Immature natural killer cell (primary cell): Measurements from ENCODE around the gene SSTR5. TPM values are rescaled to one million over a fixed set of nuclear protein-coding genes. Genes with fewer than 3 reads are reported as not detected.

Experiments used
- DNase-seq, 3 donors: peaks; one replicate each; pipeline ENCODE4 v3.0.0; 2022; ENCODE audit warnings: mixed read lengths in 1 of 3
- H3K27ac Mint-ChIP-seq, 6 donors: one replicate each; pipeline ENCODE4 v1.8.0; 2020; ENCODE audit warnings: mixed read lengths in 6 of 6, mild to moderate bottlenecking in 5 of 6, inconsistent platforms in 4 of 6, moderate library complexity in 3 of 6
- H3K27me3 Mint-ChIP-seq, 3 donors: one replicate each; pipeline ENCODE4 v1.8.0; 2020 to 2021; ENCODE audit warnings: low read depth in 3 of 3, mild to moderate bottlenecking in 3 of 3, mixed read lengths in 3 of 3, moderate library complexity in 3 of 3, inconsistent platforms in 1 of 3
- H3K36me3 Mint-ChIP-seq, 3 donors: one replicate each; pipeline ENCODE4 v1.8.0; 2020; ENCODE audit warnings: mixed read lengths in 3 of 3, inconsistent platforms in 2 of 3, mild to moderate bottlenecking in 2 of 3
- H3K4me1 Mint-ChIP-seq, 2 donors: one replicate each; pipeline ENCODE4 v1.8.0; 2020; ENCODE audit warnings: inconsistent platforms in 2 of 2, mild to moderate bottlenecking in 2 of 2, mixed read lengths in 2 of 2, moderate library complexity in 1 of 2
- H3K4me3 Mint-ChIP-seq, 5 donors: one replicate each; pipeline ENCODE4 v1.8.0; 2020; ENCODE audit warnings: mild to moderate bottlenecking in 5 of 5, mixed read lengths in 5 of 5, inconsistent platforms in 3 of 5, moderate library complexity in 3 of 5
- H3K9me3 Mint-ChIP-seq, 6 donors: one replicate each; pipeline ENCODE4 v1.8.0; 2020; ENCODE audit warnings: mild to moderate bottlenecking in 6 of 6, mixed read lengths in 6 of 6, inconsistent platforms in 4 of 6, moderate library complexity in 3 of 6
- polyA plus RNA-seq, 3 donors: library from polyadenylated mRNA; unstranded; fragments of 300-500 nt; fragmentation: Illumina TruSeq; gene quantifications; one replicate each; pipeline ENCODE4 v1.2.3, GENCODE V29; 2021

The SSTR5 gene
- polyA plus RNA-seq, 3 donors from 2014 or later = not detected

- DNase-seq = no peak
- Mint-ChIP-seq H3K4me1 (no peaks in the 10 kb centered on the region), H3K36me3 (no peaks in the 10 kb centered on the region), H3K9me3 (no peaks in the 10 kb centered on the region), H3K4me3 (no peak overlapping the region), H3K27ac (no peak overlapping the region), H3K27me3 (no peaks in the 10 kb centered on the region)
These were observed 38.1 kb upstream of the SSTR5 start for GRCh38 chr16:1034230-1035065.

DNA sequence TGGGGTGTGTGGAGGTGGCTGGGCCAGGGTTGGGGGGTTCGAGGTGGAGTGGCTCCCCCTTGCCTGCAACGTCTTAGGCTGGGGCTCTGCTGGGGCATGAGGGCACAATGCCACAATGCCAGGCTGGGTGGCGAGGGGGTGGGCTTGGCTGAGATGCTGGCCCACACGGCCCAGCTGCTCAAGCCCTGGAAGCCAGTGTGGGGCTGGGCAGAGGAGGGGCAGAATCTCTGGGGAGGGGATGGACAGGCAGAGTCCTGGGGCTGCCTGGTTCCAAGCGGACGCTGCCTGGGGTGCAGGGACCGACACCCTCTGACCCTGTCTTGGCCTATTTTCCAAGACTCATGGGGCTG, 37.5 kb upstream of the SSTR5 start:
- no peak overlapping the region for H3K4me3 Mint-ChIP-seq
- H3K9me3 Mint-ChIP-seq = no peaks in the 10 kb centered on the region
- H3K4me1 Mint-ChIP-seq = no peaks in the 10 kb centered on the region
- H3K27me3 Mint-ChIP-seq = no peaks in the 10 kb centered on the region
- no peaks in the 10 kb centered on the region for H3K36me3 Mint-ChIP-seq
- no peak overlapping the region for H3K27ac Mint-ChIP-seq
- no peak for DNase-seq

DNA sequence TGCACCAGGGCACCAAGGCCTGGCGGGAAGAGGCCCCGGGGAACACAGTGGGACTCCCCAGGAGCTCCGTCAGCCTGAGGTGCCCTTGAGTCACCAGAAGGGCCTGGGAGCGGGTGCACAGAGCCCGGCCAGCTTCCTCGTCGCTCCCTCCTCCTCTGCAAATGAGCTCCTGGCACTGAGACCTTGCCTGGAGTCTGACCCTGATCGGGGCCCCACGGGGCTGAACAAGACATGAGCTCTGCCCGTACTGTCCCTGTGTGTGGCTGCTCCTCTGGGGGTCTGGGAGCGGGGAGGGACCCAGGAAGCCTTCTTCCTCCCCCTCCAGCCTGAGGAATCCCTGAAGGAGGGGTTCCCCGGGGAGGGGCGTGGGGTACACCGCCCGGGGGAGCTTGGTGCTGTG, 36.4 kb upstream of the SSTR5 start:
- Mint-ChIP-seq H3K4me1 (no peaks in the 10 kb centered on the region), H3K27ac (no peak overlapping the region), H3K4me3 (no peak overlapping the region), H3K36me3 (no peaks in the 10 kb centered on the region), H3K27me3 (no peaks in the 10 kb centered on the region), H3K9me3 (no peaks in the 10 kb centered on the region)
- no peak for DNase-seq

DNA sequence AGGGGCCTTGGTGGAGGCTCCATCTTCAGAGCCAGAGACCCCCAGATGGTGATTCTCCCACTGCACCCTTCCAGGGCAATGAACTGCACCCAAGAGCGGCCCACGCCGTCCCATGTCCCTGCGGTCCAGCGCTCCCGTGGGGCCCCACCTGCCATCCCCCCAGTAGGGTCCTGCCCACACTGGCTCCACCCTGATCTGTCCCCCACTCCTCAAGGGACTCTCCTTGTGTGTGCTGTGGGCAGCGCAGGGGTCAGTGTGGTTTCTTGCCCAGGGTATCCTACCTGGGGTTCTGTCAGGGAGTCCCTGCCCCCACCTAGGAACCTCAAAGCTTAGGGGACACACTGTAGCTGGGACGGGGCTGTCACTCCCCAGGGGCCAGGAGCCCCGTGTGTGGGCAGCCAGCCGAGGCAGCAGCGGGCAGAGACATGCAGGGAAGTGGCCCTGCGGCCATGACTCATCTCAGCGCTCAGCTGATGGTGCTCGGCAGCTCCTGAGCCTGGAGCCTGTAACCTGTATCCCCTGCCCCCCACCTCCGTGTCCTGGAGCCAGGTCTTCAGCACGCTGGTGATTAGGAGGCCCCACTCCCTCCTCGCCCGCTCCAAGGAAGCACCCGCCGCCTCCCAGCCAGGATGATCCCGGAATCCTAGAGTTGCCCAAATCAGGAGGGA, 35.7 kb upstream of the SSTR5 start:
- H3K9me3 Mint-ChIP-seq = no peaks in the 10 kb centered on the region
- H3K27me3 Mint-ChIP-seq = peaks cover 0 to 2% (median 0%) of the 10 kb centered on the region in 3 donors
- H3K4me3 Mint-ChIP-seq = no peak overlapping the region
- H3K27ac Mint-ChIP-seq = no peak overlapping the region
- no peak for DNase-seq
- H3K36me3 Mint-ChIP-seq = no peaks in the 10 kb centered on the region
- no peaks in the 10 kb centered on the region for H3K4me1 Mint-ChIP-seq

- Mint-ChIP-seq H3K27ac (no peak overlapping the region), H3K36me3 (no peaks in the 10 kb centered on the region), H3K4me1 (no peaks in the 10 kb centered on the region), H3K9me3 (no peaks in the 10 kb centered on the region), H3K4me3 (no peak overlapping the region), H3K27me3 (peaks cover 0 to 2% (median 0%) of the 10 kb centered on the region in 3 donors)
- no peak for DNase-seq
These were observed 34.9 kb upstream of the SSTR5 start for GRCh38 chr16:1037394-1038257.

GRCh38 chr16:1038932-1039331, 33.6 kb upstream of the SSTR5 start:
- no peak for DNase-seq
- no peak overlapping the region for H3K4me3 Mint-ChIP-seq

DNA sequence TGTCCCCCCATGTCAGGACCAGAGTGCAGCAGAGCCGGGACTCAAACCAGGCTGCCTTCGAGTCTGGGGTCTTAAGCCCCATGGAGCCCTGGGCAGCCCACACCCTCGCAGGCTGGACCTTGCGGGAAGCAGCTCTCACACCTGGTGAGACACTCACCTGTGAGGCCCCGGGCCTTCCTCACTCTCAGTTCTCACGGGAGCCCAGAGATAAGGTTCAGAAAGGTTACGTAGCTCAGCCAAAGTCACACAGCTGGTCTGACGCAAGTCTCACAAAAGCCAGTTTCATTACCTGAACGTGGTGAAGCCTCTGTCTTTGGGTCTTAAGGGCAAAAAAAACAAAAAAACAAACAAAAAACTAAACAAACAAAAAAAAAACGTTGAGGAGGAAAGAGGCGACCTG, 32.8 kb upstream of the SSTR5 start:
- Mint-ChIP-seq H3K9me3 (no peaks in the 10 kb centered on the region), H3K27me3 (peaks cover 0 to 2% (median 0%) of the 10 kb centered on the region in 3 donors), H3K4me1 (no peaks in the 10 kb centered on the region), H3K4me3 (no peak overlapping the region), H3K27ac (no peak overlapping the region), H3K36me3 (no peaks in the 10 kb centered on the region)
- no peak for DNase-seq

More at GRCh38 chr16:1038932-1039331, 33.6 kb upstream of the SSTR5 start:
- Mint-ChIP-seq H3K9me3 (no peaks in the 10 kb centered on the region), H3K27ac (no peak overlapping the region), H3K27me3 (peaks cover 0 to 2% (median 0%) of the 10 kb centered on the region in 3 donors), H3K4me1 (no peaks in the 10 kb centered on the region), H3K36me3 (no peaks in the 10 kb centered on the region)

- H3K27ac Mint-ChIP-seq = no peak overlapping the region
- H3K36me3 Mint-ChIP-seq = no peaks in the 10 kb centered on the region
- H3K9me3 Mint-ChIP-seq = no peaks in the 10 kb centered on the region
- H3K4me1 Mint-ChIP-seq = no peaks in the 10 kb centered on the region
- DNase-seq = no peak
- no peak overlapping the region for H3K4me3 Mint-ChIP-seq
- peaks cover 0 to 2% (median 0%) of the 10 kb centered on the region in 3 donors for H3K27me3 Mint-ChIP-seq
These were observed 32.2 kb upstream of the SSTR5 start for GRCh38 chr16:1040346-1040745.

DNA sequence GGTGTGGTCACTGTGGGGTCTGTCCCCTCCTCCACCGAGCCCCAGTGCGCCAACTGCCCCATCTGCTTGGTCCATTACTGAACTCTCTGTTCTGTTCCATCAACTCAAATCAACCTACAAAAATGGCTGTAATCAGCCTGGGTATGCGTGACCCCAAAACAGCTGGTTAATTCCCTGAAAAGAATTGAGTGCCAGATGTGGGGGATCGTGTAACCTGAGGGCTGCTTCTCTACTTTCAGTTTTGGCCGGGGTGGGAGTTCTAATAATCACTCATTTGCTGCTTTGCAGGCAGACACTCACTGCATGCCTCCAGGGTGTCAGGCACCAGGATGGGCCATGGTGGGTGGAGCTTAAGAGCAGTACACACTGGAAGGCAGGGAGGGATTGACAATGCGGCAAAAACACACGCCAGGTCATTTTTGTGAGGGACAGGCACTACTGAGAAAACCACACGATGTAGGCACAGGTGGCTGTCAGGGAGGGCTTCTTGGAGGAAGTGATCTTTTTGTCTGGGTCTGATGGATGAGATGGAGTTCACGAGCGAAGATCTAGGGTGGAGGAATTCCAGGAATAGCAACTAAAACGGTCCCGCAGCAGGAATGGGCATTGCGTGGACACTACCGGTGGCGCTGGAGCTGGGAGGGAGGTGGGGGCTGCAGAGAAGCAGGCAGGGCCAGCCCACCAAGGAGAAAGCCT, 30.4 kb upstream of the SSTR5 start:
- no peaks in the 10 kb centered on the region for H3K9me3 Mint-ChIP-seq
- no peak overlapping the region for H3K27ac Mint-ChIP-seq
- H3K36me3 Mint-ChIP-seq = no peaks in the 10 kb centered on the region
- no peak overlapping the region for H3K4me3 Mint-ChIP-seq
- H3K27me3 Mint-ChIP-seq = peaks cover 0 to 2% (median 0%) of the 10 kb centered on the region in 3 donors
- no peak for DNase-seq
- H3K4me1 Mint-ChIP-seq = no peaks in the 10 kb centered on the region

DNA sequence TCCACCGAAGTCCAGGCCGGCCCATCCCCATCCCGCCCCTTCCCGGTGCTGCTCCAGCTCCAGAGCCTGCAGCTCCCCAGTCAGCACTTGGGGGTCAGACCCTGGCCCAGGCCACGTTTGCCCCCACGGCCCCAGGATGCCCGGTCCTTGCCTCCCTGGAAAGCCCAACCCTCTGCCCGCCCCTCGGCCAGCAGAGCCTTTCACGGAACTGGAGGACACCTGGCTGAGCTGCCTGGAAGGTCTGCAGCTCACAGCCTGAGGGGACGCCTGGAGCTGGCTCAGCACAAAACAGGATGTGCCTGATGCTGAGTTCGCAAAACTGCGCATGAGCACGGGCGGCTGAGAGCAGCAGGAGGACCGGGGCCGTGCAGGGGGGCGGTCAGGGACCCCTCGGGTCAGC, 29.7 kb upstream of the SSTR5 start:
- no peaks in the 10 kb centered on the region for H3K36me3 Mint-ChIP-seq
- H3K27ac Mint-ChIP-seq = no peak overlapping the region
- DNase-seq = no peak
- no peaks in the 10 kb centered on the region for H3K4me1 Mint-ChIP-seq
- H3K4me3 Mint-ChIP-seq = no peak overlapping the region
- no peaks in the 10 kb centered on the region for H3K9me3 Mint-ChIP-seq
- peaks cover 0 to 2% (median 0%) of the 10 kb centered on the region in 3 donors for H3K27me3 Mint-ChIP-seq

DNA sequence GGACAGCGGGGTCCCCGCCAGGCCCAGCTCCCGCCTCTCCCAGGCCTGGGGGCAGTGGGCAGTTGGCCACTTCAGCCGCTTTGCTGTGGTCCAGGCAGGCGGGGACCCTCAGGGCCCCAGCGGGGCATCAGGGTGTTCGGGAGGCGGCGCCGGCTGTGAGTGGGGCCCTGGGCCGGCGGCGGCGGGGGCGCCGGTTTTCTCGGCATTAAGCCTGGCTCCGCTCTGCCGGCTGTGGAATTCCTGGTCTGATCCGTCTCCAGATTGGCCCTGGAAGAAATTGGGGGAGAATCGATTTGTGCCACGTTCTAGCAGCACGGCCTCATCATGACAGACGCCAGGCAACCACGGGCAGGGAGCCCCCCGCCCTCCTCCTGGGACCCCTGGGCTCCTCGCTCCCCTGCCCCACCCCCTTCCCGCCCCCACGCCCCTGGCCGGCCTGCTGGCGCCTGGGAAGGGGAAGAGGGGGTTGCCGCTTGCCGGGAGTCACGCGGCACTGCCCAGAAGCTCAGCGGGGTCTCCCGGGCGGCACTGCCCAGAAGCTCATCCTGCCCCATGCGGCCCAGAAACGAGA, 28.6 kb upstream of the SSTR5 start:
- Mint-ChIP-seq H3K4me1 (no peaks in the 10 kb centered on the region), H3K27ac (no peak overlapping the region), H3K36me3 (no peaks in the 10 kb centered on the region), H3K27me3 (peaks cover 0 to 2% (median 0%) of the 10 kb centered on the region in 3 donors), H3K4me3 (no peak overlapping the region), H3K9me3 (no peaks in the 10 kb centered on the region)
- no peak for DNase-seq

DNA sequence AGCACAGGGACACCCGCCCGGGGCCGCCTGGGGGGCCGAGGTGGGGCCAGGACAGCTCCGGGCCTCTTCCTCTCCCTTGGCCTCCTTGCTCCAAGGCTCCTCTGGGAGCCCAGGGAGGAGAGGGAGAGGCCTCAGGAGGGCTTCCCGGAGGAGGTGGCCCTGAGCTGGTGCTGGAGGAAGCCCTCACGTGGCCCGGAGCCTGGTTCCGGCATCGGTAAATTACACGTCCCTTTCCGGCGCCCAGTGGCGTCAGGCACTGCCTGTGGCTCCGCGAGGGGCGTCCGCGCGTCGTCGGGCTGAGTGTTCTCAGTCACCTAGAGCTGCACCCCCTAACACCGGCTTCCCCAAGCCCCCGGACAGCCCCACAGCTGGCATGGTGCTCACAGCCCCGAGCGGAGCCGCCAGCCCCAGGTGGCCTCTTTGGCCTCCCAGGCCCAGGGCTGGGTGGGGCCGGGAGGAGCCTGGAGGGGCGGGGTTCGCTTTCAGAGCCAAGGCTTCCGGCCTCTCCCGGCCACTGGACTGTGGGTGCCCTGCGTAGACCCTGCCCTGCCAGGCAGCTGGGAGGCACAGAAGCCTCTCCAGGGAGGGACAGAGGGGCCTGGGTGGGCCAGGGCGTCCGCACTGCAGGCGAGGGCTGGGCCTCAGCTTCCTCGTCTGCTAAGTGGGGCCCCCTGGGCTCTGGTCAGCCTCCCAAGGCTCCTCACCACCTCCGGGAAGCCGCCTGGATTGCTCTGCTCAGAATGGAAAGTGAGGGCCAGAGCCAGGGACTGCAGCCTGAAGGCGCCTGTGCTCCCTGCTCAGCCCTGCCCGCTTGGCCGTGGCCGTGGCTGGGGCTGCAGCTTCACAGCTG, 27.9 kb upstream of the SSTR5 start:
- H3K36me3 Mint-ChIP-seq = no peaks in the 10 kb centered on the region

More for the DNA sequence above, 27.9 kb upstream of the SSTR5 start:
- Mint-ChIP-seq H3K4me3 (no peak overlapping the region), H3K27ac (no peak overlapping the region), H3K4me1 (no peaks in the 10 kb centered on the region), H3K9me3 (no peaks in the 10 kb centered on the region), H3K27me3 (peaks cover 0 to 2% (median 0%) of the 10 kb centered on the region in 3 donors)
- DNase-seq = no peak
